C4-2B (cell line): Measurements from ENCODE around the gene CADM1.

Experiments
- CTCF ChIP-seq: fragments of 450-650 bp; conservative IDR thresholded peaks from 2 replicates; pipeline ENCODE4 v1.5.1; 2017; ENCODE audit warnings: mild to moderate bottlenecking
- ZFX ChIP-seq: fragments of 450-650 bp; IDR thresholded peaks from 2 replicates; pipeline ENCODE4 v1.6.1; 2017

- no peak for TF ChIP-seq CTCF
- no peak for TF ChIP-seq ZFX
These were observed 105.7 kb downstream of the CADM1 start for GRCh38 chr11:115398333-115399080.
